Epithelial cell of umbilical artery (primary cell): ENCODE results near the gene GSTA4. TPM values are rescaled to one million over a fixed set of nuclear protein-coding genes. Genes with fewer than 3 reads are reported as not detected.

Experiments used
- total RNA-seq: library from RNA; depleted of rRNA; stranded (reverse); fragments of >200 nt; gene quantifications from 2 replicates; pipeline ENCODE4 v1.2.3, GENCODE V29; 2014

Gene GSTA4
- 20.8 and 34.5 TPM in 2 replicates for total RNA-seq

GRCh38 chr6:52995089-52995912 lies at the start of gene GSTA4:
TSS of gene GSTA4 (minus strand) at chr6:52995284. CDS start at chr6:52994243, 1,041 bp downstream.

Other genes with a start within 250 kb of the GSTA4 start
- gene GSTA2, start 231.8 kb downstream of the GSTA4 start, total RNA-seq = not detected in 2 replicates
- gene GSTA1, start 191.5 kb downstream of the GSTA4 start, total RNA-seq = not detected in 2 replicates
- gene GSTA5, start 154.5 kb downstream of the GSTA4 start, total RNA-seq = not detected in 2 replicates
- not detected in 2 replicates for gene GSTA3, start 85.6 kb downstream of the GSTA4 start, total RNA-seq
- gene CILK1, start 66.5 kb upstream of the GSTA4 start, total RNA-seq = 3.2 and 3.5 TPM in 2 replicates
- gene FBXO9, start 70.1 kb upstream of the GSTA4 start, total RNA-seq = 16.9 and 18.8 TPM in 2 replicates
- gene GCM1, start 153.6 kb upstream of the GSTA4 start, total RNA-seq = not detected in 2 replicates